Smooth muscle cell (in vitro differentiated cells): ENCODE results near the gene ATP2B3. TPM values are rescaled to one million over a fixed set of nuclear protein-coding genes. Genes with fewer than 3 reads are reported as not detected.

Source experiments
- DNase-seq: peaks from one replicate; lab custom pipeline; 2025; ENCODE audit not compliant: unreplicated experiment; lab: John Stamatoyannopoulos, UW
- H2AFZ ChIP-seq: fragments of 200-600 bp; sonication (generic); 2 replicates; pipeline ENCODE4 v1.6.0; 2016; ENCODE audit warnings: antibody characterized with exemption, low read depth, mild to moderate bottlenecking
- H3F3A ChIP-seq: fragments of 200-600 bp; sonication (generic); 2 replicates; pipeline ENCODE4 v1.6.0; 2017; ENCODE audit warnings: antibody characterized with exemption, low read depth
- H3K27ac ChIP-seq: fragments of 200-600 bp; sonication (generic); 2 replicates; pipeline ENCODE4 v1.5.1; 2016; ENCODE audit warnings: low read depth, mild to moderate bottlenecking
- H3K27me3 ChIP-seq: fragments of 200-600 bp; sonication (generic); 2 replicates; pipeline ENCODE4 v1.6.1; 2016; ENCODE audit warnings: low read depth, mild to moderate bottlenecking
- H3K36me3 ChIP-seq: fragments of 200-600 bp; sonication (generic); 2 replicates; pipeline ENCODE4 v1.5.1; 2016; ENCODE audit warnings: low read depth
- H3K4me1 ChIP-seq: fragments of 200-600 bp; sonication (generic); 2 replicates; pipeline ENCODE4 v1.5.1; 2016; ENCODE audit warnings: low read depth
- H3K4me2 ChIP-seq: fragments of 200-600 bp; sonication (generic); 2 replicates; pipeline ENCODE4 v1.6.0; 2016; ENCODE audit warnings: mild to moderate bottlenecking
- H3K4me3 ChIP-seq: fragments of 200-600 bp; sonication (generic); 2 replicates; pipeline ENCODE4 v1.5.1; 2016; ENCODE audit warnings: mild to moderate bottlenecking
- H3K79me2 ChIP-seq: fragments of 200-600 bp; sonication (generic); 2 replicates; pipeline ENCODE4 v1.6.0; 2016; ENCODE audit warnings: low read depth, mild to moderate bottlenecking
- H3K9ac ChIP-seq: fragments of 200-600 bp; sonication (generic); 2 replicates; pipeline ENCODE4 v1.6.0; 2016; ENCODE audit warnings: low read depth
- H3K9me3 ChIP-seq: fragments of 200-600 bp; sonication (generic); replicated peaks from 2 replicates; pipeline ENCODE4 v1.5.1; 2016; ENCODE audit warnings: low read depth
- H4K20me1 ChIP-seq: fragments of 200-600 bp; sonication (generic); 2 replicates; pipeline ENCODE4 v1.6.0; 2016; ENCODE audit warnings: low read depth
- WGBS: methylation state at CpG from one replicate; pipeline ENCODE4 v1.1.7; 2016; ENCODE audit warnings: low lambda C conversion rate; 5-methylcytosine and 5-hydroxymethylcytosine counted together
- polyA plus RNA-seq: library from polyadenylated mRNA; unstranded; fragments of >200 nt; fragmentation: Nextera tagmentation; extraction: Ambion mirVana; gene quantifications from 2 replicates; pipeline ENCODE4 v1.2.1, GENCODE V29; 2016
- total RNA-seq: library from RNA; depleted of rRNA; stranded (reverse); fragments of >200 nt; gene quantifications from 2 replicates; pipeline ENCODE4 v1.2.3, GENCODE V29; 2014
- TF ChIP-seq, protein P1 (sequence below): fragments of 200-600 bp; sonication (generic); IDR thresholded peaks from 2 replicates; pipeline ENCODE4 v1.5.1; 2017; ENCODE audit warnings: borderline replicate concordance, mild to moderate bottlenecking, antibody characterized with exemption; ENCODE audit not compliant: insufficient read depth, poor library complexity, severe bottlenecking

The ATP2B3 gene
- total and polyA plus RNA-seq, 2 experiments from 2014 or later: 0.05 to 0.22 TPM

DNA sequence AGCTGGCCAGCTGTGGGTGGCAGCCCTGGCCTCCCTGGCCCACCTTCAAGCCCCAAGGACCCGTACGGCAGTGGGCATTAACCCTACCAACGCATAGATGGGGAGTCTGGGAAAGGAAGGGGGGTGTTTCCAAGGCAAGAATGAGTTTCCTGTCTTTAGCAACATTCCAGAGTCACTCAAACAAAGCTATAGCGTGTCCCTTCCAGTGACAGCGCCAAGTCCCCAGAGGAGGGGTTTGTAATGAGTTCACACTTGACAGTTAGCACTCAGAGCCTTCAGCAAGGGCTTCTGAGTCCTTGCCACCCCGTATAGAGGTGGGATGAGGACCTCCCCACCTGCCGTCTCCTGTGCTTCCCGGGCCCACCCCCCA lies 20.9 kb upstream of the ATP2B3 start:
- Histone ChIP-seq H2AFZ (no peak overlapping the region), H3F3A (no peaks in the 10 kb centered on the region), H3K27me3 (no peaks in the 10 kb centered on the region), H3K4me1 (peaks cover under 1% of the 10 kb centered on the region), H3K9ac (no peak overlapping the region), H3K9me3 (no peaks in the 10 kb centered on the region), H3K27ac (no peak overlapping the region), H3K36me3 (no peaks in the 10 kb centered on the region), H4K20me1 (peaks cover 53% of the 10 kb centered on the region), H3K4me2 (peak overlapping the region; percentile 87), H3K4me3 (peak overlapping the region; percentile 55), H3K79me2 (peaks cover 41% of the 10 kb centered on the region)
- 43% methylated on average over 6 of the region's 8 CpGs for WGBS
- TF ChIP-seq, protein P1, sequence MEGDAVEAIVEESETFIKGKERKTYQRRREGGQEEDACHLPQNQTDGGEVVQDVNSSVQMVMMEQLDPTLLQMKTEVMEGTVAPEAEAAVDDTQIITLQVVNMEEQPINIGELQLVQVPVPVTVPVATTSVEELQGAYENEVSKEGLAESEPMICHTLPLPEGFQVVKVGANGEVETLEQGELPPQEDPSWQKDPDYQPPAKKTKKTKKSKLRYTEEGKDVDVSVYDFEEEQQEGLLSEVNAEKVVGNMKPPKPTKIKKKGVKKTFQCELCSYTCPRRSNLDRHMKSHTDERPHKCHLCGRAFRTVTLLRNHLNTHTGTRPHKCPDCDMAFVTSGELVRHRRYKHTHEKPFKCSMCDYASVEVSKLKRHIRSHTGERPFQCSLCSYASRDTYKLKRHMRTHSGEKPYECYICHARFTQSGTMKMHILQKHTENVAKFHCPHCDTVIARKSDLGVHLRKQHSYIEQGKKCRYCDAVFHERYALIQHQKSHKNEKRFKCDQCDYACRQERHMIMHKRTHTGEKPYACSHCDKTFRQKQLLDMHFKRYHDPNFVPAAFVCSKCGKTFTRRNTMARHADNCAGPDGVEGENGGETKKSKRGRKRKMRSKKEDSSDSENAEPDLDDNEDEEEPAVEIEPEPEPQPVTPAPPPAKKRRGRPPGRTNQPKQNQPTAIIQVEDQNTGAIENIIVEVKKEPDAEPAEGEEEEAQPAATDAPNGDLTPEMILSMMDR: no peak
- DNase-seq: no peak

DNA sequence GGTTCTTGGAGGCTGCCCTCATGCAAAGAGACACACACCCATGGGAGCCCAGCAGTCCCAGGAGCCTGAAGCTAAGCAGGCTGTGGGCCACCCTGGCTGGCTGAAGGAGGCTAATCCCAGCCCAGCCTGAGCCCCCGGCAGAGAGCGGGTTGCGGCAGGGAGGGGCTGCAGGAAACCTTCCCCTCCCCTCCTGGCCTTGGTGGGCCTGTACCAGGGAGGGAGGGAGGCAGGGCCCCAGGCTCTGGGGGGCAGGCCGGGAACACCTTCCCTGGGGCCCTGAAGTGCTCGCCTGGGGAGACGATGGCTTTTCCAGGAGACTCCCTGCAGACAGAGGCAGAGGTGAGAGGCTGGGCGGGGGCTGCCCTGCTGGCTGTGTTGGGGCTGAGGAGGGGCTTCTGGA lies 19.0 kb upstream of the ATP2B3 start:
- 81% methylated on average over 7 of the region's 7 CpGs for WGBS
- Histone ChIP-seq H3K9me3 (no peaks in the 10 kb centered on the region), H3K27ac (no peak overlapping the region), H3K79me2 (peaks cover 41% of the 10 kb centered on the region), H3K36me3 (no peaks in the 10 kb centered on the region), H3K4me2 (peak overlapping the region; percentile 78), H3K4me3 (peak overlapping the region; percentile 30), H3K4me1 (no peaks in the 10 kb centered on the region), H3F3A (no peaks in the 10 kb centered on the region), H3K27me3 (no peaks in the 10 kb centered on the region), H4K20me1 (peaks cover 71% of the 10 kb centered on the region), H2AFZ (no peak overlapping the region), H3K9ac (no peak overlapping the region)
- DNase-seq: no peak
- TF ChIP-seq, protein P1: no peak

DNA sequence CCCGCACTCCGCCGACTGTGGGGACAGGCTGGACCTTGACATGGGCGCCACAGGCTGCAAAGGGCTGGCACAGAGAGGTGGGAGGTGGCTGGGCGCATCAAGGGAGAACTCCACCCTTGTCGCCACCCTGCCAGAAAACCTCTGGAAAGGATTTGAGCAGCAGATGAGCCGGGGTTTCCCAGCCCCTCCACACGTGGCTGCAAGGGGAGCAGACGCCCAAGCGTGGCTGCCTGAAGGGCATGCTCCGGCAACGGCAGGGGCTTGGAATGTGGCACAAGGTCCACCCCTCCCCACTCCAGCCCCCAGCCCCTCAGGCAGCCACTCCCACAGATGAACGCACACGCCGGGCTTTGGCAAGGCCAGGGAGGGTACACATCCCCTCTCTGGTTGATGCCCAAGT lies 18.1 kb upstream of the ATP2B3 start:
- 60% methylated on average over 14 of the region's 15 CpGs for WGBS
- H3F3A ChIP-seq: no peaks in the 10 kb centered on the region
- no peaks in the 10 kb centered on the region for H3K4me1 ChIP-seq
- no peak overlapping the region for H3K9ac ChIP-seq
- peaks cover 41% of the 10 kb centered on the region for H3K79me2 ChIP-seq
- peaks cover 73% of the 10 kb centered on the region for H4K20me1 ChIP-seq
- no peak overlapping the region for H3K27ac ChIP-seq
- TF ChIP-seq, protein P1: no peak
- no peaks in the 10 kb centered on the region for H3K36me3 ChIP-seq
- peak overlapping the region; percentile 10 for H3K4me3 ChIP-seq
- H3K4me2 ChIP-seq: peak overlapping the region; percentile 78
- no peak for DNase-seq
- no peaks in the 10 kb centered on the region for H3K27me3 ChIP-seq
- H3K9me3 ChIP-seq: no peaks in the 10 kb centered on the region
- H2AFZ ChIP-seq: no peak overlapping the region

DNA sequence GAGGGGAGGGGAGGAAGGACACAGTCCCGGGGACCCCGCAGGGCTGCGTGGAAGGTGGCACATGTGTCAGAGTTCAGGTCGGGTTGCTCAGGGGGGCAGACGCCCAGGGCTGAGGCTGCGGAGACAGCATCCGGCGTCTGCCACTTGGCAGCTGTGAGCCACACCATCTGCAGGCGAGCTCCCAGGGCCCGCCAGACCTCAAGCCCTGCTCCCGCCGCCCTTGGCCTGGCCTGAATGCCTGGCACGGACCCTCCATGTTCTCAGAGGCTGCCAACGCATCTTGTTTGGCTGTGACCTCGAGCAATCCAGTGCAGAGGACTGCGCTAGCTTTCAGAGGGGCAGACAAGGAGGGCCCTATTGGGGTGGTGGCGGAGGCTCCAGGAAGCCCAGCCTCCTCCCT lies 17.6 kb upstream of the ATP2B3 start:
- H3K4me2 ChIP-seq: peak overlapping the region; percentile 78
- no peaks in the 10 kb centered on the region for H3K27me3 ChIP-seq
- 83% methylated on average over 17 of the region's 17 CpGs for WGBS
- no peak for DNase-seq
- H3K4me1 ChIP-seq: no peaks in the 10 kb centered on the region
- no peak overlapping the region for H3K9ac ChIP-seq
- no peaks in the 10 kb centered on the region for H3K36me3 ChIP-seq
- peaks cover 41% of the 10 kb centered on the region for H3K79me2 ChIP-seq
- TF ChIP-seq, protein P1: no peak
- H3K4me3 ChIP-seq: no peak overlapping the region
- peaks cover 78% of the 10 kb centered on the region for H4K20me1 ChIP-seq
- H3K27ac ChIP-seq: no peak overlapping the region
- no peak overlapping the region for H2AFZ ChIP-seq
- H3F3A ChIP-seq: no peaks in the 10 kb centered on the region
- H3K9me3 ChIP-seq: no peaks in the 10 kb centered on the region
